ENCODE measurements around the gene RAE1.
A peak's percentile ranks its signal among the peaks of the same experiment; 100 is the strongest.

The RAE1 gene

DNA sequence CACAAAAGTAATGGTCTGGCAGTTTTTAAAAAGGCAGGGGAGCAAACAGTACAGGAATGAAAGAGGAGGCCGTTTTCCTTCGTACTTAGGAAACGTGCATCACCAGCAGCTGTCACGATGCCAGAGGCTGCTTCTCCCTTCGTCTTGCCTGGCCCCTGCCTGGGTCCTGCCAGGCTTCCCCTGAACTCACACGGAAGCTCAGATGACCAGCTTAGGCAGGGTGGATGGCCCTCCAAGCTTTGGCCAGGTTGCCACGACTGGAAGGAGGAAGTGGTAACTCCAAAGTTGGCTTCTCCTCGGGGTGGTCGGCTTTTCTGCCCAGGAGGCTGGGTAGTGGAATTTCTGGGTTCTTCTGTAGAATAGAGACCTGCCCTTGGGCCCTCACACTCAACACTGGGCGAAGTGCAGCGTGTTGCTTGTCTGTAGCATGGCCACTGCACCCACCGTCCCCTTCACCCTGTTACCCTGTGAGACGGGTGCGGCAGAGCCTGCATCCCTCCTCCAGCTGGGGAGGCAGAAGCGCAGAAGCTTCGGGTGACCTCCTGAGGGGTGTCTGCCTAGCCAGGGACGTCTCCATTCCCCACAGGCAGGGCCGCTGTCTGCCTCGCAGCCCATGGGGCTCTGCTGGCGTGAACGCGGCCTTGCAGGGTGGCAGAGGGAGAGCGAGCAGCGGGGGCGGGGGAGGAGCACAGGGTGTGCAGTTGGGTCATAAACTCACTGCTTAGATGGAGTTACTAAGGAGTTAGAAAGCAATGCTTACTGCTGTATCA, 21.7 kb downstream of the RAE1 start:
- DNase-seq = no peak

DNA sequence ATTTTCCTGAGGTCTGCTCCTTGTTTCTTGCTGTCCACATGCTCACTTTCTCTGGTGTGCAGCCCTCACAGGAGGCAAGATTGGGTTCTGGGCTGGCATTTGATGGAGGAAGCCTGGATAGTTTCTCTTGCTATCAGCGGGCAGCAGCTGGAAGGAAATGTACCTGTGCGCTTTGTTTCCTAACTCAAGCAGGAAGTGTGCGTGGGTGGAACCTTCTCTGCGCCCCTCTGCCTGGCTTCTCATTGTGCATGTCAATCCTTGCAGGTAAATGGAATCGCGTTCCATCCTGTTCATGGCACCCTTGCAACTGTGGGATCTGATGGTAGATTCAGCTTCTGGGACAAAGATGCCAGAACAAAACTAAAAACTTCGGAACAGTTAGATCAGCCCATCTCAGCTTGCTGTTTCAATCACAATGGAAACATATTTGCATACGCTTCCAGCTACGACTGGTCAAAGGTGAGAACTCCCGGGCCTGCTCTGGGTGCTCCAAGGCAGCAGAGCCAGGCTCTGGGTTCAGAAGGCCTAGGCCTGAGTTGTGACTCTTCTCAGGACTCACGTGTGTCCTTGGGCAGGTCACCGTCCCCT, 23.4 kb downstream of the RAE1 start:
- no peak for DNase-seq

DNA sequence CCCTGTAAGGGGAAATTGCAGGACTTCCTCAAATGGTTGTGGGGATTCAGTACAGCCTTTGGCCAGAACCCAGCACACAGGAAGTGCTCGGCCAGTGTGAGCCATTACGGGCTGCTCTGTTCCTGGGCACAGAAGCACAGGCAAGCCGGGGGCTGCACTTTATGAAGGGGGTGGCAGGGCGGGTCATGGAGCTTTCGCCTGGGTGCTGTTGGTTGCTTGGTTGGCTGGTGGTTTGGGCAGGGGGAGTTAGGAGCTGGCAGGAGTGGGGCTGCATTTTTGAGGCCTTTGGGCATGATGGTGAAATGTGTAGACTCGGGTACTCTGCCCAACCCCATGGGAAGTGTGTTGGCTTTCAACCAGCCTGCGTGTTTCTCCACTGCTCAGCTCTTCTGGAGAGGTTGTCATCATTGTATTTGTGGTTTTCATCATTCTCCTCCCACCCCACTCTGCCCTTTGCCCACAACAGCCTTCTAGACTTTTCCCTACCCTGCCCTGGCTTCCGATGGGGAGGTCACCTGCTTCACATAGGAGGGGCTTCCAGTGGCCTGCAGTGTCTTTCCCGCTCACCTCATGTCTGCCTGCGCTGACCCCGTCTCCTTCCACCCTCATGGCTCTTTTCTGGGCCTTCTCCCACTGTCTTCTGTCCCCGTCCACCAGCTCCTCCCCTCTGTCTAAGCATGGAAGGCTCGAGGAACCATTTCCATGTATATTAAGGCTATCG, 24.0 kb downstream of the RAE1 start:
- no peak for DNase-seq

DNA sequence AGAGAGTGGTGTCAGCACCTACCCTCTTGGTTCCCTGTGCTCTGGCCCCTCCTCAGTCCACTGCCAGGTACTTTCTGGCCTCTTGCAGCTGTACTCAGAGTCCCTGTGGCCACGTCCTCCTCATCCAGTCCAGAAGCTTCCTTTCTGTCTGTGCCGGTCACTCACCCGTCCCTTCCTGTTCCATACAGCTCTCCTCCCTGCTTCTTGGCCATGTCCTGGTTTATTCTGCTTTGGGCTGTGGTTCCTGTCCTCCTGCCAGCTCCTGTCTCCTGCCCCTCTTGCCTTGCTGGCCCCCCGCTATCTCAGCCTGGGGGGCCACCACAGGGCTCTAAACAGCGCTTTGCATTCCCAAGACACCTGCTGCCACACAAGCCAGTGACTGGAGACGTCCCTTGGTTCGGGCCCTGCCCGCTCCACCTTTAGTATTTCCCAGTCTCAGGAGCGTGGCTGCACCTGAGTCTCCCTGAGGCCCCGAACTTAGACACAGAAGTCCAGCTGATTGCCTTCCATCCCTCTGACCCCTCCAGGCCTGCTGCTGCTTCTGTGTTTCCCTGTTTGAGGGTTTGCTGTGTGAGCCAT, 24.7 kb downstream of the RAE1 start:
- no peak for DNase-seq

DNA sequence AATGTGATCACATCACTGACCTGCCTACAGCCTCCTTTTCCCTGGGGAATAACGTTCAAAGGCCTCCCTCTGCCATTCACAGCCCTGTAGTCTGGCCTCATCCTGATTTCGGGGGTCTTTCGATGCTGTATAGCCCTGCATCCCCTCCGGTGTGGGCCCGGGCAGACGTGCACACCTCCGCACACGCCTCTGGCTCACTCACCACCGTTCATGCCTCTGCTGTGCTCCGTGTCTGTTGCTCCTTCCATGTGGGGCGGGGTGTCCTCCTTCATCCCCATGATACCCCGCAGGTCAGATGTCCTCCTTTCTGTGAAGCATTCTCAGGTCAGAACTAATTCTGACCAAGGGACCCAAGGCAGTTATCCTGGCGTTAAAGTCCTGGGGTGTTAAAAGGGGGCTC, 26.3 kb downstream of the RAE1 start:
- DNase-seq = no peak

DNA sequence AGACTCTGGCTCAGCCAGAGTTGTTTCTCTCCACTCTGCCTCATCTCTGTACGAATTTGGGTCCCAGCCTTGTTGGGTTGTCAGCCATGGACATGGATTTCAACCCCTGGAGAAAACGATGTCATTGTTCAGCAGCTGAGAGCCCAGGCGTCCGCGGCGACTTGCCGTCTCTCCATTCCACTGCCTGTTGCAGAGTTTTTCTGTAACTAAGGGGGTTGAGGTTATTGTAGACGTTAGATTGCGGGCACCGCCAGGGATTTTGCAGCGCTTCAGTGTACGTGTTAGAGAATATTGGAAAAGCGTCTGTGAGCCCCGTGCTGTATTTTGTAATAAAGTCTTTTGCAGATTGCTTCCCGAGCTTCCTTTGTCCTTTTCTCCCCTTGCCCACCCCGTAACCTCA, 27.1 kb downstream of the RAE1 start:
- DNase-seq = no peak

DNA sequence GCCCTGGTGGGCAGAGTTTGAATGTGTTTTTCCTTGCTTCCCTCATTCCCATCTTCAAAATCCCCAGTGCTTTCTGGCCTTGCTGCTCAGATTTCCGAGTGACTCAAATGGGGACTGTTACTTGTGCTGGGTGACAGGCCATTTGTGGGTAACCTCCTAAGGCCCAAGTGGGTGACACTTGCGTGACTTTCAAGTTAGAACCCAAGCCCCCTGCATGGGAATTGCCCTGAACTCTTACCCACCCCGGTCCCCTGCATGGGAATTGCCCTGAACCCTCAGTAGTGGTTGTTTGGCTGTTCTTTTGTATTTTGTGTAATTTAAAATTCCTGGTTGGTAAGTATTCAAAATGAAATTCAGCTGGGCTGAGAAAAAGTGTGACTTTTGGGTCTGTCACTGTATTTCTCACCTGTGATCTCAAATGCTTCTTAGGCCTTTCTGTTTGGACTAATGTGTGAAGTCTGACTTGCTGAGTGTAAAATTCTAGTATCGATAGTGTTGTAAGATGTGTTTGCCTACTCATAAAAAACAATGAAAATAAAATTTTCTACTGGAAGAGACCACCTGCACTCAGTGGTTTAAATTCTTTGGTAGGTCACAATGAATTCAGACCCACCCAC, 27.7 kb downstream of the RAE1 start:
- no peak for DNase-seq

DNA sequence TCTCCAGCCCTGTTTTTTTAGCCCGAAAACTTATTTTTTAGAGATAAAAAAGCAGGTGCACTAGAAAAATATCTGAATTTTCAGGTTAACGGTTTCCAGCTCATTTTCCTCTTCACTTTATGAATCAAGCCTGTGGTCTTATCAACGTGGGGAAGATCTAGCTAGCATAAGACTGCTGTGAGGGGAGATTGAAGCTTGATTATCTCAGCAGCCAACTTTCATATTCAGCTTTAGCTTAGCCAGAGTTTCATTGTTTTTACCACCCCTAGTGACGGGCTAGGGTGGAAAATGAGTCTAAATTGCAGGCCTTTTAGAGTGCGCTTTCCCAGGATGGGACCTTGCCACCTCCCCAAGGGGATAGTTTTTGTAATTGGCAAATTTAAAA, 28.2 kb downstream of the RAE1 start:
- DNase-seq = no peak

DNA sequence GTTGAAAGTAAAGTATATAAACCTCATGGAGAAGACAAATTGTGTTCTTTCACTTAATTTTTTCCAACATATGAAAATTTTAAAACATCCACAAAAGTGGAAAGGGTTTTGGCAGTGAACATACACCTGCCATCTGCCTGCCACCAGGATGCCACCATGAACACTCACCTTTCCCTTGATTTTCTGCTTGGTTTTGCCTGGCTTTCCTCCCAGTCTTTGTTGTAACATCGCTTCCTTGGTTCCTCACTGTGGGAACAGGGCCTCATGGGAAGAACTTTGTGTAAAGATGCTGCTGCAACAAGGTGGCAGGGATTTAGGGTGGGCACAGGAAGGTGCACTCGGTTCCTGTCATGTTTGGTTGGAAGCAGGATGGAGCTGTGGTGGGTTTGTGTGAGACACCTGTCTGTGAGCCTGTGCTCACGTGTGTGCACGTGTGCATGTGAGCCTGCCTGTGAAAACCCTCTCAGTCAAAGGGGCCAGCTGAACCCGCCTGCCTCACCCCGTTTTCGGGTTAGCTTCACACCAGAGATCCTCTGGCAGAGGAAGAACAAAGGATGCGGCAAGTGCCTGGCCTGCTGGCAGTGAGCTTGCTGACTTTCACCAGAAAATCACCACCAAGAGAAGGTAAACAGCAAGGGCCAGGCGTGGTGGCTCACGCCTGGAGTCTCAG, 29.2 kb downstream of the RAE1 start:
- DNase-seq = no peak

DNA sequence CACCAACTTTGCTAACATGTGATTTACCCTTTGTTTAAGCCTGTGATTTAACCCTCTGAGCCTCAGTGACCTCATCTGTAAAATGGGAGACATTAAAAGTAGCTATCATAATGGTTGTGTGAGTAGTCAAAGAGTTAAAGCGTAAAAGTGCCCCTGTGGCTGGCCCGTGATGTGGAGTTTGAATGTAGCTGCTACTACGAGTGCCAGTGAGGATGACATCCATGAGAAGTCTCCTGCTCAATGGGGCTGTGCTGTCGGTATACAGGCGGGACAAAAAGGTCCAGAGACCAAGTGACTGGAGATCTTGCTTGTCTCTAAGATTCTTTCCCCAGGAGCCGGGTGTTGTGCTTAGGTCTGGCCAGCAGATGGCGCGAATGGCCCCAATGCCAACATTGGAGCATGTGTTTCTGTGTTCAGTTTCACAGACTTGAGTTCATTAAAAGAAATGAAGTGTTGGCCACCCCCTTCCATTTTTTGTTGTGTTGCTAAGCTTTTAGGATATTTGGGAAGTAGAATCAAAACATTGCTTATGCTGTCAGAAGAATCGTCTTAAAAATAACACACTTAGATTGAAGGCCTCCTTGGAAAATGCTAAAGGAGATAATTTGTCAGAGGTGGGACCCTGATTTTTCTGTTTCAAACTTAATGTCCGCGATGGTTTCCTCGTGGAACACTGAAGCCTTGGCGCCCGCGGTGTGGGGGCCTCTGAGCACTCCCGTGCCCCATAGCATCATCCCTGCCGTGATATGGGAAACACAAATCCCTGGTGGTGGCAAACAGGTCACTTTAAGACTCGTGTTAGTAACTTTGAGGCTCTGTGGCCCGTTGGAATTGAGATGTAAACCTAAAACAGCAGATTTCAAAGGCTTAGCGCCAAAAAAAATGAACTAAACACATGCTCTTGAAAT, 30.8 kb downstream of the RAE1 start:
- DNase-seq = peak; percentile 50

DNA sequence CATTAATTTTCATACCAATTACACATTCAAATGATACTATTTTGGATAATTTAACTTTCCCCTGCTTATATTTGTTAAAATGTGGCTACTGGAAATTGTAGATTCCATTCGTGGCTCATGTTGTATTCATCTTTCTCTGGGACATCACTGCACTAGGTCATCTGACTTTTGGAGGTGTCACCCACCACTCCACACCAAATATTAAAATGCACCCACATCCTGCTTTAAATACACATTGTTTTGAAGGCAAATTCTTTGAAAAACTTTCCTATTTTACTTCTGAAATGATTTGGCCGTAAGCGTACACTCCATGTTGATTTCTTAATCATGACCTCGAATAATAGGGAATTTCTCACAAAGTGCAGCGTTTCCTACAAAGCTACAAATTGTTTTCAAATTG, 31.5 kb downstream of the RAE1 start:
- no peak for DNase-seq

DNA sequence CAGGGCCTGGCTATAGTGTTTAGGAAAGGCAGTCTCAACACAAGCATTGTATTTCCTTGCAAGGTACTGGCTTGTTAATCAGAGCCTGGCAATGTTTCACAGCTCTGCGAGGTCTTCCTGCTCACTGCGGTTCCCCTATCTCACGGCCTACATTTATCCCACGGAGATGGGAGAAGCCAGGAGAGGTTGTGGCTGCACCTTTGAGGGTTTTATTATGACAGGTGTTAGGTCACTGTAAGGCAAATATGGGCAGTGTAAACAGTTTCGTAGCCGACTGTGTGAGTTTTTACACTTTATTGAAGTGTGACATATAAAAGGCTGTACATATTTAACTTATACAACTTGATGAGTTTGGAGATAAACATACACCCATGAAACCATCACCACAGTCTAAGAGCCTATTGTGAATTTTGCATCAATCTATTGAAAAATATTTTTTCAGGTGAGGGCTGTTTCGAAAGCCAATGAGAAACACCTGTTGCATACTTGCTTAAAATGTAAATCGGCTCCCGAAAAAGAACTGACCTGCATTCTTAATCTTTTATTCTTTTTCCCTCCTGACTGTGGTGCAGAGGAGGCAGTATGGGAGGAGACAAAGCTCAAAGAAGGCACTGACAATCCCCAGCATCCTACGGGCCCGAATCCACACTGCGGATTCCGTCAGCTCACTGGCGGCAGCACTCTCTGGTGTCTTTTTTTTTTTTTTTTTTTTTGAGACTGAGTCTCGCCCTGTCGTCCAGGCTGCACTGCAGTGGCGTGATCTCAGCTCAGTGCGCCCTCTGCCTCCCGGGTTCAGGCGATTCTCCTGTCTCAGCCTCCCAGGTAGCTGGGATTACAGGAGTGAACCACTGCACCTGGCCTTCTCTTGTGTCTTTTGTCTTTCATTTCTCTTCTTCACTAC, 32.6 kb downstream of the RAE1 start:
- DNase-seq = no peak

DNA sequence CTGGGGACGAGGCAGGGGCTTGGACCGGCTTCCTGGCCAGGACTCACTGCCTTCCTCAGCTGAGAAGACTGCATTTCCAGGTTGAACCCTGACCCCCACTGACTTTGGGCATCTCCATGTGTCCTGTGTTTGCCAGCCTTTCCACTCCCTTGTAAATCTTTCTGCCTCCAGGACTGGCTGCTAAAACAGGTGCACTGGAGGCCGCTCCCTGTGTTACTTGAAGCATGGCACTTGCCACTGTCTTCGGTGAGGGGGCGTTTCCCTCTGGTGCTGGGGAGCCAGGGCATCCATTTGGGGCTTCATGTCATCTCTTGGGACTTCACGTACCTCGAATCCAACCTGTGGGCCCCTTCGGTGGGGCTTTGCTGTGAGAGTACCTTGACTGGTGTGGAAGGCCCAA, 33.4 kb downstream of the RAE1 start:
- DNase-seq = no peak

DNA sequence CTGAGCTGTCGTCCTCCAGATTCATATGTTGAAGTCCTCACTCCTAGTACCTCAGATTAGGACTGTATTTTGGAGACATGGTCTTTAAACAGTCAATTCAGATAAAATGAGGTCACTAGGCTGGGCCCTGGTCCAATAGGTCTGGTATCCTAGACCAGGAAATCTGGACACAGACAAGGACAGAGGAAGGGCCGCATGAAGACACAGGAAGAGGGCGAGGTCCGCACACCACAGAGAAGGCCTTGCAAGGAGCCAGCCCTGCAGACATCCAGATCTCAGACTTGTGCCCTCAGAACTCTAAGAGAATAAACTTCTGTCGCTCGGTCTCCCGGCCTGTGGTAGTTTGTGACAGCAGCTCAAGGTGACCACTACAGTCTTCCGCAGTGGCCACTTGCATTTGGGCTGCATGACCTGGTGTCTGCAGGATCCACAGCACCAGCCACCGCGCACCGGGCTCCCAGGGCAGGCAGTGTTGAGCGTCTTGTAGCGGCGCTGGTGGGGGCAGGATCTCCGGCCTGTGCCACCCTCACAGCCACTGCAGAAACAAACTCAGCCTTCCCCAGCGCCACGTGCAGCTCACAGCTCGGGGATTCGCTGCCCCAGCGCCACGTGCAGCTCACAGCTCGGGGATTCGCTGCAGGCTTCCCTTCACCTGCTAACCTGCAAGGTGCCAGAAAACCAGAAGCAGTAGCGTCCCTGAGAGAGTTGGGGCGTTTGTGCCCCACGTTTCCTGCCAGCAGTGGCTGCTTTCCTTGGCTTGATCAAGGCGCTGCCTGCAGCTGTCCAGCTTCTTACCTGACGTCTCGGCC, 34.1 kb downstream of the RAE1 start:
- no peak for DNase-seq

DNA sequence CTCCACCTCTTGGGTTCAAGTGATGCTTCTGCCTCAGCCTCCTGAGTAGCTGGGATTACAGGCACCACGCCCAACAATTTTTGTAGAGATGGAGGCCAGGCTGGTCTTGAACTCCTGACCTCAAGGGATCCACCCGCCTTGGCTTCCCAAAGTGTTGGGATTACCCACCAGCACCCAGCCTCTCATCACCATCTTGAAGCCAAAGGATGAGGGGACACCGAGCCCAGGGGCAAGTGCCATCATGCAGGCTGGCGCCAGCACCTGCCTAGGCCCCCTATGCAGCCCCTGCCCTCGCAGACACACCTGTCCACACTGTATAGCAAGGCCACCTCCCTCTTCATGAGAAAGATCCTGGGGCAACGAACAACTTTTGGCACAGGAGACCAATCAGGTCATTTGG, 34.9 kb downstream of the RAE1 start:
- no peak for DNase-seq

DNA sequence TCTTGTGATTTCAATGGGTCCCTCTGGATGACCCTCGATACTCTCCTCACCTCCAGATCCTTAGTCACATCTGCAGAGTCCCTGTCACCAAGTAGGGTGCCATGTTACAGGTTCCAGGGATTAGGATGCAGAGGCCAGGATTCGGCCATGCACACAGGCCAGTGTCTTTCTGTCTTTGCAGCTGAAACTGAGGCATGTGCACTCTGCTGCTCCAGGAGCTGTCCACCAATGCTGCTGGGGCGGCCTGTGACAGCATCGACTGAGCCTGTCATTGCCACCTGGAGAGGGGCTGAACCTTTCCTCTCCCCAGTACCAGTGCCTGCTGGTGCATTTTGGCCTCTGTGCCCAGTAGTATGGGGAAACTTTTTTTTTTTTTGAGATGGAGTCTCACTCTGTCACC, 35.7 kb downstream of the RAE1 start:
- no peak for DNase-seq

DNA sequence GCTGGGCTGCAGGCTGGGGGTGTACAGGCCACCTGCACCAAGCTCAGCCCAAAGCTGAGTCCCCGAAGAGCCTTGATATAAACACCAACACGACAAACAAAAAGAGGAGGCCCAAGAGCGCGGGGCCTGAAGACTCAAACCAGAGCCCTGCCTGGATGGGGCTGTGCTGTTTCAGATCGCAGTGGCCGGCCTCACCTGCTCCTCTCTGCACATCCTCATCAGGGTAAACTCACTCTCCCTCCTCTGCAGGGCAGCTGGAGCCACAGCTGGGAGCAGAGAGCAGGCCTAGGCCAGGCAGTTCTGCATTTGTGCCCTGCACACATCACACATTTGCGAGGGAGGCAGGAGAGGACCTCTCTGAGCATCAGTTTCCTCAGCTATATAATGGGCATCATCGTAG, 36.4 kb downstream of the RAE1 start:
- DNase-seq = no peak

DNA sequence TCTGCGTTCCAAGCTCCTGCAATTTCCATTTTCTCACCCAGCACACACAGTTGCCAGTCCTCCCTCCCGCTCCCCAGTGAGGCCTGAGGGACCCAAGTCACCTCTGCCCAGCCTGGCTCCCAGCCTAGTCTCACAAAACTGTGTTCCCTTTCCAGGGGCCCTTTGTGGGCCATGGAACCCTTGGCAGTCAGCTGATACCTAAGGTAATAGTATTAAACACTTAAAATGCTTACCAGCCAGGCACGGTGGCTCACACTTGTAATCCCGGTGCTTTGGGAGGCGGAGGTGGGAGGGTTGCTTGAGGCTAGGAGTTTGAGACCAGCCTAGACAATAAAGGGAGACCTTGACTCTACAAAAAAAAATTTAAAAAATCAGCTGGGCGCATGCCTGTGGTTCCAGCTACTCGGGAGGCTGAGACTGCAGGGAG, 36.9 kb downstream of the RAE1 start:
- no peak for DNase-seq

DNA sequence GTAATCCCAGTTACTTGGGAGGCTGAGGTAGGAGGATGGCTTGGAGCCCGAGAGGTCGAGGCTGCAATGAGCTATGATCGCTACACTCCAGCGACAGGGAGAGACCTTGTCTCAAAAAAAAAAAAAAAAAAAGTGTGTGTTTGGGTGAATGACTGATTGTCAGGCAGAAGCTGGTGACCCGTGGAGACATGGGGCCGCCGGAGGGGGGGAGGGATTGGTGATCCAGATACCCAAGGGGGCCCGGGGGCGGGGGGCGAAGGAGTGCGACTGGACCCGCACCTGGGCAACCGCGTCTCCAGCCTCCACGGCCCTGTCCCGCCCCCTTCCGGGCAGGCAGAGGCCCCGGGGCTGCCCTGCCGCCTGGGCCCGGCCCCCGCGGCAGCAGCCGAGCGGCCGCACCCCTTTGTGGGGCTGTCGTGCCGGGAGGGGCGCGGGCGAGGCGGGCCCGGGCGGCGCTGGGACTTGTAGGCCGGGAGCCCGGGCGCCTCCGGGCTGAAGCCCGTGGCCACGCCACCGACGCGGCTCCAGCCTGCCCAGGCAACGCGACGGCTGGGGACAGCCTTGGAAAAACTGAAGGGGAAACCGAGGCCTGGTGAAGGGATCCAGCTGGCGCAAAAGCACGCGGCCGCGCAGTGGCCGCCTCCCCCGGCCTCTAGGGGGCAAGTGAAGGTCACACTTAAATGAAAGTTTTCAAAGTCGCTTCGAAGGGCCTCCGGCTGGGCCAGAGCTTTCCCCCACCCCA, 38.1 kb downstream of the RAE1 start:
- no peak for DNase-seq

All from GOT3 (cell line).